Thyroid gland (tissue), 4 donors: ENCODE results near the gene GLI3. TPM values are rescaled to one million over a fixed set of nuclear protein-coding genes. Genes with fewer than 3 reads are reported as not detected.

Source experiments
- DNase-seq, 2 donors: peaks; one replicate each; pipeline ENCODE4 v3.0.0-alpha.2; 2019
- H3K27ac ChIP-seq, 3 donors: fragments of 200-600 bp; sonication (generic); 1 replicate in 2 of 3; 2 replicates in 1 of 3; pipeline ENCODE4 v1.5.1; 2016 to 2019; ENCODE audit warnings: mild to moderate bottlenecking in 1 of 3, moderate library complexity in 1 of 3
- H3K27me3 ChIP-seq: fragments of 200-600 bp; sonication (generic); one replicate; pipeline ENCODE4 v1.5.1; 2019
- H3K36me3 ChIP-seq, 2 donors: fragments of 200-600 bp; sonication (generic); one replicate each; pipeline ENCODE4 v1.5.1; 2016 to 2019
- H3K4me1 ChIP-seq, 2 donors: fragments of 200-600 bp; sonication (generic); one replicate each; pipeline ENCODE4 v1.5.1; 2017 to 2019
- H3K4me3 ChIP-seq, 3 donors: fragments of 200-600 bp; sonication (generic); replicated peaks in 1 of 3; 1 replicate in 2 of 3; 2 replicates in 1 of 3; pipeline ENCODE4 v1.5.1; 2016; ENCODE audit warnings: mild to moderate bottlenecking in 1 of 3
- H3K9me3 ChIP-seq: fragments of 200-600 bp; sonication (generic); one replicate; pipeline ENCODE4 v1.5.1; 2017
- POLR2A ChIP-seq, 2 donors: fragments of 450-650 bp; IDR thresholded peaks; one replicate each; pipeline ENCODE4 v1.6.1; 2017; ENCODE audit warnings: antibody characterized with exemption in 2 of 2, mild to moderate bottlenecking in 2 of 2, moderate library complexity in 1 of 2
- WGBS, 2 donors: methylation state at CpG; one replicate each; pipeline ENCODE4 v1.1.5; 2017; 5-methylcytosine and 5-hydroxymethylcytosine counted together
- intact Hi-C: fragments of 100-400 bp; cut with DNase I; formaldehyde crosslinking; loops from one replicate; pipeline ENCODE4 v1.15.1; 2023
- total RNA-seq, 4 donors: library from RNA; depleted of rRNA; stranded (reverse); fragments of >200 nt; gene quantifications; one replicate each; pipeline ENCODE4 v1.2.3, GENCODE V29; 2016
- TF ChIP-seq, protein P1 (sequence below), 6 experiments: fragments of 200-600 bp in 3 of 6; fragments of 450-650 bp in 3 of 6; sonication (generic) in 3 of 6; IDR thresholded peaks; one replicate each; pipeline ENCODE4 v1.5.1; 2016 to 2019; ENCODE audit warnings: antibody characterized with exemption in 6 of 6, mild to moderate bottlenecking in 2 of 6, inconsistent platforms in 1 of 6, moderate library complexity in 1 of 6

The GLI3 gene
- total RNA-seq, 4 donors from 2014 or later = 10.1 to 15.6 (median 13.6) TPM

DNA sequence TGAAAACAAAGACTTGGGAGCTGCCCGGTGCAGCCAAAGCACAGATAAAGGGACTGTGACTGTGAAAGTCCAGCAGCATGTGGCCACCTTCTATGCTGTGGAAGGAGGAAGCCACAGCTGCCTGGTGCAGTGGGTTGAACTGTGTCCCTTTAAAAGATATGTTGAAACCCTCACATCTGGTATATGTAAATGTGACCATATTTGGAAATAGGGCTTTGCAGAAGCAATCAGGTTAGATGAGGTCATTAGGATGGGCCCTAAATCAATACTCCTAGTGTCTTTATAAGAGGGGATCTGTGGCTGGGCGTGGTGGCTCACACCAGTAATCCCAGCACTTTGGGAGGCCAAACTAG is 136.9 kb downstream of the GLI3 start:
- Histone ChIP-seq H3K36me3 (no peaks in the 10 kb centered on the region), H3K27me3 (no peaks in the 10 kb centered on the region), H3K9me3 (no peaks in the 10 kb centered on the region), H3K4me1 (peaks cover 0 to 24% of the 10 kb centered on the region in 2 donors), H3K4me3 (no peak overlapping the region), H3K27ac (no peak overlapping the region)
- TF ChIP-seq, protein P1, sequence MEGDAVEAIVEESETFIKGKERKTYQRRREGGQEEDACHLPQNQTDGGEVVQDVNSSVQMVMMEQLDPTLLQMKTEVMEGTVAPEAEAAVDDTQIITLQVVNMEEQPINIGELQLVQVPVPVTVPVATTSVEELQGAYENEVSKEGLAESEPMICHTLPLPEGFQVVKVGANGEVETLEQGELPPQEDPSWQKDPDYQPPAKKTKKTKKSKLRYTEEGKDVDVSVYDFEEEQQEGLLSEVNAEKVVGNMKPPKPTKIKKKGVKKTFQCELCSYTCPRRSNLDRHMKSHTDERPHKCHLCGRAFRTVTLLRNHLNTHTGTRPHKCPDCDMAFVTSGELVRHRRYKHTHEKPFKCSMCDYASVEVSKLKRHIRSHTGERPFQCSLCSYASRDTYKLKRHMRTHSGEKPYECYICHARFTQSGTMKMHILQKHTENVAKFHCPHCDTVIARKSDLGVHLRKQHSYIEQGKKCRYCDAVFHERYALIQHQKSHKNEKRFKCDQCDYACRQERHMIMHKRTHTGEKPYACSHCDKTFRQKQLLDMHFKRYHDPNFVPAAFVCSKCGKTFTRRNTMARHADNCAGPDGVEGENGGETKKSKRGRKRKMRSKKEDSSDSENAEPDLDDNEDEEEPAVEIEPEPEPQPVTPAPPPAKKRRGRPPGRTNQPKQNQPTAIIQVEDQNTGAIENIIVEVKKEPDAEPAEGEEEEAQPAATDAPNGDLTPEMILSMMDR (IDR thresholded peaks at IDR 0.05) = no peak
- no peak for TF ChIP-seq POLR2A (IDR thresholded peaks at IDR 0.05)
- 46 to 86% methylated on average over 2 of the region's 2 CpGs for WGBS, 2 donors
- DNase-seq = no peak
- intact Hi-C loops = no loop called here

DNA sequence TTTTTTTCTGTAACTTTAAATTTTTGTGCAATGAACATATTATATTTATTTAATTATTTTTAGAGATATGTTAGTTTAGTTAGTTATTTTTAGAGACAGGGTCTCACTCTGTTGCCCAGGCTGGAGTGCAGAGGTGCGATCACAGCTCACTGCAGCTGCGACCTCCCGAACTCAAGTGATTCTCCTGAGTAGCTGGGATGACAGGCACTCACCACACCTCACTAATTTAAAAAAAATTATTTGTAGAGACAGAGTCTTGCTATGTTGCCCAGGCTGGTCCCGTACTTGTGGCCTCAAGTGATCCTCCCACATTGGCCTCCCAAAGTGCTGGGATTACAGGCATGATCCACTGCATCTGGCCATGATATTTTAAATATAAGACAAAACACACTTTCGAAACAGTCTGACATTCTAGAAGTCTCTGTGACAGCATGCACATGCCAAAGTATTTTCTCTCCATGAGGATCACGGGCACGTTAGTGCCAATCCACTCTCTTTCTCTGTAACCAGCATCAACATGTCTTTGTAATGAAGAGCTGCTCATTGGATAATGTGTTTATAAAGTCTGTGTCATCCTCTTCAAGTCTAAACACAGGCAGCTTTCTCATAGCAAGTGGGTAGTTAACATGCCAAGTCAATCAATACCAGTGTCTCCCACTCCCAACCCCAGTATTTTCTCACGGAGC is 137.4 kb downstream of the GLI3 start:
- intact Hi-C loops = no loop called here
- TF ChIP-seq, protein P1 (IDR thresholded peaks at IDR 0.05) = no peak
- TF ChIP-seq POLR2A (IDR thresholded peaks at IDR 0.05) = no peak

DNA sequence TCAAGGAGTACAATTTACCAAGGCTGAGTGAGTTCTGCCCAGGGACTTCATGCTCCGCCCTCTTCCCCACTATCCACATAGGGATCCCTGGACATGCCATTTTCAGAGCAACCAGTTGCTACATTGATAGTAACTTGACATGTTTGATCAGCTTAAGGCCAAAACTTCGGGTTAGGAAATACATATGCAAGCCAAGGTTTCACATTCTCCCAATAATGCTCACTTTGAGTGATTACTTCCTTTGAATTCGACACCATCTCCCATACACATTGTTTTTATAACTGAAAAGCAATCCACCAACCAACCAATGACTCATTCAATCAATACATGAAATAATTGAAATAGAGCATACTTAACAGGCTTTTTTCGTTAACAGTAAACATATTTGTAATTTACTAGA is 137.9 kb downstream of the GLI3 start:
- no peak for DNase-seq
- H3K9me3 ChIP-seq = no peaks in the 10 kb centered on the region
- H3K27ac ChIP-seq = no peak overlapping the region
- intact Hi-C loops = no loop called here
- no peak overlapping the region for H3K4me3 ChIP-seq
- peaks cover 0 to 26% of the 10 kb centered on the region in 2 donors for H3K4me1 ChIP-seq
- H3K27me3 ChIP-seq = no peaks in the 10 kb centered on the region
- no peaks in the 10 kb centered on the region for H3K36me3 ChIP-seq
- TF ChIP-seq POLR2A (IDR thresholded peaks at IDR 0.05) = no peak
- TF ChIP-seq, protein P1 (IDR thresholded peaks at IDR 0.05) = no peak
- 85 to 89% methylated on average over 4 of the region's 4 CpGs for WGBS, 2 donors

More for the DNA sequence above, 137.4 kb downstream of the GLI3 start:
- no peaks in the 10 kb centered on the region for H3K27me3 ChIP-seq
- no peak for DNase-seq
- peaks cover 0 to 24% of the 10 kb centered on the region in 2 donors for H3K4me1 ChIP-seq
- H3K9me3 ChIP-seq = no peaks in the 10 kb centered on the region
- WGBS, 2 donors = 75 to 84% methylated on average over 8 of the region's 8 CpGs
- H3K36me3 ChIP-seq = no peaks in the 10 kb centered on the region
- H3K27ac ChIP-seq = no peak overlapping the region
- no peak overlapping the region for H3K4me3 ChIP-seq

DNA sequence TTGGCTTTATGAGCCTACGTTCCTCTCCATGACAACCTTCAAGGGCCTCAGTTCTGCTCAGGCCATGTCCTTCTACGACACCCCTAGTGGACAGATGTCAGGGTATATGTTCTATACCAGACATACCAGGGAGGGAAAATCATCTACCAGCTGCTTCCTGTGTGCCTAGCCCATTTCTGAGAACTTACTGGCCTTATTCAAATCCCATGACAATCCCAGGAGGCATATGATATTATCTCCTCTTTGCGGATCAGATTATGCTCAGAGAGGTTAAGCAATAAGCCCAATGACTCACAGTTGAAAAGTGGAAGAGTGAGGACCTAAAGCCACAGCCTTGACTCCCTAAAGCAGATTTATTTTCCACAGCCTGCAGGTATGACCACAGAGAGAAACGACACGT is 139.3 kb downstream of the GLI3 start:
- Histone ChIP-seq H3K4me1 (peaks cover 0 to 22% of the 10 kb centered on the region in 2 donors), H3K4me3 (no peak overlapping the region)

More for the DNA sequence above, 139.3 kb downstream of the GLI3 start:
- Histone ChIP-seq H3K27ac (no peak overlapping the region), H3K36me3 (no peaks in the 10 kb centered on the region), H3K9me3 (no peaks in the 10 kb centered on the region), H3K27me3 (no peaks in the 10 kb centered on the region)
- TF ChIP-seq, protein P1 (IDR thresholded peaks at IDR 0.05) = no peak
- TF ChIP-seq POLR2A (IDR thresholded peaks at IDR 0.05) = no peak
- WGBS, 2 donors = 88 to 95% methylated on average over 5 of the region's 5 CpGs
- intact Hi-C loops = no loop called here
- DNase-seq = no peak
